Panc1 (cell line): ENCODE data around the gene KRTAP5-10. TPM values are rescaled to one million over a fixed set of nuclear protein-coding genes. Genes with fewer than 3 reads are reported as not detected.
"Not testable (repeated sequence)": the region's sequence is repeated elsewhere in the genome, so short reads cannot be mapped to it uniquely, and the experiment has no call there.

ENCODE experiments used
- ATAC-seq: fragments of 200-7000 bp; cut with Tn5 transposase; 2 replicates; pipeline ENCODE4 v1.9.1; 2020; ENCODE audit warnings: mild to moderate bottlenecking, moderate library complexity
- BruUV-seq: library from RNA; stranded (reverse); fragments of 400-500 nt; replicated peaks from 2 replicates; lab custom pipeline; 2021; lab: Mats Ljungman, UMichigan
- CTCF ChIA-PET: fragments of 300-600 bp; sonication (Branson Sonifier 250); formaldehyde crosslinking; loops from one replicate; lab custom pipeline; 2022; ENCODE audit warnings: antibody characterized with exemption; lab: Charles Lee
- POLR2A ChIA-PET: fragments of 300-600 bp; sonication (Branson Sonifier 250); formaldehyde crosslinking; loops from one replicate; lab custom pipeline; 2022; ENCODE audit warnings: antibody characterized with exemption; lab: Charles Lee
- DNase-seq: peaks from one replicate; pipeline ENCODE4 v3.0.0-alpha.2; 2010; ENCODE audit warnings: low read depth, low spot score
- H3K27ac ChIP-seq: 2 replicates; pipeline ENCODE4 v1.5.1; 2011; ENCODE audit warnings: mild to moderate bottlenecking, low read length, inconsistent platforms
- H3K27me3 ChIP-seq: fragments of 200-500 bp; sonication (Bioruptor generic); 2 replicates; pipeline ENCODE4 v1.6.0; 2014; ENCODE audit warnings: low read length, inconsistent platforms; ENCODE audit not compliant: control insufficient read depth, insufficient read depth
- H3K36me3 ChIP-seq: fragments of 200-500 bp; sonication (Bioruptor generic); 2 replicates; pipeline ENCODE4 v1.5.1; 2014; ENCODE audit warnings: inconsistent platforms, mild to moderate bottlenecking, low read length, moderate library complexity; ENCODE audit not compliant: control insufficient read depth, insufficient read depth
- H3K4me1 ChIP-seq: 2 replicates; pipeline ENCODE4 v1.5.1; 2011; ENCODE audit warnings: inconsistent platforms, mild to moderate bottlenecking, low read length, moderate library complexity; ENCODE audit not compliant: control insufficient read depth, insufficient read depth
- H3K4me3 ChIP-seq, 2 experiments: 2 replicates each; pipeline ENCODE4 v1.5.1; 2011 to 2012; ENCODE audit warnings: low read depth in 2 of 2, low read length in 2 of 2, mild to moderate bottlenecking in 2 of 2, inconsistent platforms in 1 of 2, moderate library complexity in 1 of 2
- H3K9me3 ChIP-seq: fragments of 200-500 bp; sonication (Bioruptor generic); 2 replicates; pipeline ENCODE4 v1.5.1; 2014; ENCODE audit warnings: low read depth, mild to moderate bottlenecking, inconsistent platforms, low read length, moderate library complexity; ENCODE audit not compliant: control insufficient read depth, insufficient read depth
- POLR2AphosphoS5 ChIP-seq: IDR thresholded peaks from 2 replicates; pipeline ENCODE4 v1.6.1; 2012; ENCODE audit warnings: mild to moderate bottlenecking, low read depth, low read length, moderate library complexity
- SIN3A ChIP-seq: IDR thresholded peaks from 2 replicates; pipeline ENCODE4 v1.6.1; 2012; ENCODE audit warnings: low read depth, mild to moderate bottlenecking, low read length, moderate library complexity, borderline replicate concordance; ENCODE audit not compliant: insufficient read depth
- TCF7L2 ChIP-seq: IDR thresholded peaks from 2 replicates; pipeline ENCODE4 v1.6.1; 2011; ENCODE audit warnings: mild to moderate bottlenecking, low read depth, low read length, inconsistent platforms
- in situ Hi-C: cut with HindIII; loops from 2 replicates; pipeline ENCODE4 v1.10.0; 2016; ENCODE audit warnings: low sequenced_read_pairs, low pct_unique_long_range_greater_than_20kb
- intact Hi-C: fragments of 100-400 bp; cut with micrococcal nuclease; formaldehyde crosslinking; loops from one replicate; pipeline ENCODE4 v1.10.0; 2022; ENCODE audit not compliant: unreplicated experiment
- total RNA-seq: library from RNA; stranded (reverse); gene quantifications from one replicate; pipeline ENCODE4 v1.2.1, GENCODE V29; 2021; ENCODE audit not compliant: unreplicated experiment
- TF ChIP-seq, protein P1 (sequence below), 2 experiments: IDR thresholded peaks; 2 replicates each; pipeline ENCODE4 v1.6.1; 2011 to 2012; ENCODE audit warnings: low read depth in 2 of 2, control low read depth in 1 of 2, low read length in 1 of 2, mild to moderate bottlenecking in 1 of 2, moderate library complexity in 1 of 2; ENCODE audit not compliant: insufficient read depth in 1 of 2
- TF ChIP-seq, protein P2 (sequence below): fragments of 450-650 bp; IDR thresholded peaks from 2 replicates; pipeline ENCODE4 v1.5.1; 2017; ENCODE audit warnings: mild to moderate bottlenecking

The KRTAP5-10 gene
- total RNA-seq, 1 experiment from 2014 or later = not detected

DNA sequence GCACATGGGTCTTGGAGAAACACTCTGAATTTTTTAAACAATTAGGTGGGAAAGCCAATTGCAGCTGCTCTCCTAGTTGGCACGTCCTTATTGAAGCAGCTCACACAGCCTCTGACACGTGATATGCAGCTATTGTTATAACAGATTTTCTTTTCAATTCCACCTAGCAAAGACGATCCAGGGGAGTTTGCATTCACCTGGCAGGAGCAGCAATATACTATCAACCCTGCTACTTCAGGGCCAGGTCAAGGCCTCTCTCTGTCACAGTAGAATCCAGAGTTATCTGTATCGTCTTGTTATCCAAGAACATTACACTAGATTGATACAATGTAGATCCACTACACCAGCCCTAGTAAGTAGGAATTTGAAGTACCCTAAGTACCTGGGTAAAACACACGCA, 9.1 kb downstream of the KRTAP5-10 start:
- POLR2A ChIA-PET = interaction anchor here (0.6 kb wide), 1 partner anchor 1959 kb away, joined by 4 read pairs; no protein-coding TSS in a partner anchor
- DNase-seq (no peak), ATAC-seq (no peak)
- Histone ChIP-seq H3K36me3 (no peaks in the 10 kb centered on the region), H3K27me3 (peaks cover 8% of the 10 kb centered on the region; the same call in 1 of the 2 replicates), H3K9me3 (no peaks in the 10 kb centered on the region), H3K4me1 (no peaks in the 10 kb centered on the region), H3K27ac (no peak overlapping the region), H3K4me3 (no peak overlapping the region)
- no TSS peak for BruUV-seq
- in situ Hi-C loops = no loop called here
- TF ChIP-seq, protein P1, sequence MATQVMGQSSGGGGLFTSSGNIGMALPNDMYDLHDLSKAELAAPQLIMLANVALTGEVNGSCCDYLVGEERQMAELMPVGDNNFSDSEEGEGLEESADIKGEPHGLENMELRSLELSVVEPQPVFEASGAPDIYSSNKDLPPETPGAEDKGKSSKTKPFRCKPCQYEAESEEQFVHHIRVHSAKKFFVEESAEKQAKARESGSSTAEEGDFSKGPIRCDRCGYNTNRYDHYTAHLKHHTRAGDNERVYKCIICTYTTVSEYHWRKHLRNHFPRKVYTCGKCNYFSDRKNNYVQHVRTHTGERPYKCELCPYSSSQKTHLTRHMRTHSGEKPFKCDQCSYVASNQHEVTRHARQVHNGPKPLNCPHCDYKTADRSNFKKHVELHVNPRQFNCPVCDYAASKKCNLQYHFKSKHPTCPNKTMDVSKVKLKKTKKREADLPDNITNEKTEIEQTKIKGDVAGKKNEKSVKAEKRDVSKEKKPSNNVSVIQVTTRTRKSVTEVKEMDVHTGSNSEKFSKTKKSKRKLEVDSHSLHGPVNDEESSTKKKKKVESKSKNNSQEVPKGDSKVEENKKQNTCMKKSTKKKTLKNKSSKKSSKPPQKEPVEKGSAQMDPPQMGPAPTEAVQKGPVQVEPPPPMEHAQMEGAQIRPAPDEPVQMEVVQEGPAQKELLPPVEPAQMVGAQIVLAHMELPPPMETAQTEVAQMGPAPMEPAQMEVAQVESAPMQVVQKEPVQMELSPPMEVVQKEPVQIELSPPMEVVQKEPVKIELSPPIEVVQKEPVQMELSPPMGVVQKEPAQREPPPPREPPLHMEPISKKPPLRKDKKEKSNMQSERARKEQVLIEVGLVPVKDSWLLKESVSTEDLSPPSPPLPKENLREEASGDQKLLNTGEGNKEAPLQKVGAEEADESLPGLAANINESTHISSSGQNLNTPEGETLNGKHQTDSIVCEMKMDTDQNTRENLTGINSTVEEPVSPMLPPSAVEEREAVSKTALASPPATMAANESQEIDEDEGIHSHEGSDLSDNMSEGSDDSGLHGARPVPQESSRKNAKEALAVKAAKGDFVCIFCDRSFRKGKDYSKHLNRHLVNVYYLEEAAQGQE (IDR thresholded peaks at IDR 0.05; ENCODE audit: insufficient read depth in 1 of 2, low read depth in 2 of 2, low read length in 1 of 2) = no peak
- TF ChIP-seq SIN3A = no peak
- CTCF ChIA-PET = interaction anchor here (0.7 kb wide), 1 partner anchor 10 kb away, joined by 3 read pairs; no protein-coding TSS in a partner anchor
- intact Hi-C loops = no loop called here

DNA sequence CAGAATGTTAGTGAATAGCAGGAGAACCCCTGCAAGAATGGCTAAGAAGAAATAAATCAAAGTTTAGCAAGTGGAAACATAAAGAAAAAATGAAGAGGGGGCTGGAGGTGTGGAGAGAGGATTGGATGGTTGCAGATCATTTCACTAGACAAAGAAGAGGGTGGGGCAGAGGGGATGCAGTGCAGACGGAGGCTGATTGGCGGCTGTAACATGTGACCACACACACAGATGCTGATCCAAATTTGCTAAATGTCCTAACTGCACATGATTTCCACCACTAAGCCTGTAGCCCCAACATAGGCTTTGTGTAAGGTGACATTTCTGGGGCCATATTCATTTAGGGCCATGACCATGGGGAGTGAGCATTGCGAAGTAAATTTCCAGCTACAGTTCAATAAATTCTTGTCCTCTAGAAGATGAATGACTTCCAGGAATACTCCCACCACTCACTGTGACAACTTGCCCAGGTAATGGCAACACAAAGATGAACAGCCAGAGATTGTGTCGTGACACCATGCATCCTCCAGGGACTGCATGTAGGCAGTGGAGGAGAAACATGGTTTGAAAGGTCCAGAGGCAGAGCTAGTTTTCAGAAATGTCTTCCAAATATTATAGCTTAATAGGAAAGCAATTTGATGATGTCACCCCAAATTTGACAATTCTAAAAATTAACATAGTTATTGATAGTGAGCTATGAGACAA, 10.5 kb downstream of the KRTAP5-10 start:
- CTCF ChIA-PET = no interaction called here
- no TSS peak for BruUV-seq
- DNase-seq (no peak), ATAC-seq (no peak)
- H3K4me1 ChIP-seq = peaks cover 5% of the 10 kb centered on the region
- TF ChIP-seq SIN3A (no peak), POLR2AphosphoS5 (no peak), TCF7L2 (no peak)
- TF ChIP-seq, protein P2, sequence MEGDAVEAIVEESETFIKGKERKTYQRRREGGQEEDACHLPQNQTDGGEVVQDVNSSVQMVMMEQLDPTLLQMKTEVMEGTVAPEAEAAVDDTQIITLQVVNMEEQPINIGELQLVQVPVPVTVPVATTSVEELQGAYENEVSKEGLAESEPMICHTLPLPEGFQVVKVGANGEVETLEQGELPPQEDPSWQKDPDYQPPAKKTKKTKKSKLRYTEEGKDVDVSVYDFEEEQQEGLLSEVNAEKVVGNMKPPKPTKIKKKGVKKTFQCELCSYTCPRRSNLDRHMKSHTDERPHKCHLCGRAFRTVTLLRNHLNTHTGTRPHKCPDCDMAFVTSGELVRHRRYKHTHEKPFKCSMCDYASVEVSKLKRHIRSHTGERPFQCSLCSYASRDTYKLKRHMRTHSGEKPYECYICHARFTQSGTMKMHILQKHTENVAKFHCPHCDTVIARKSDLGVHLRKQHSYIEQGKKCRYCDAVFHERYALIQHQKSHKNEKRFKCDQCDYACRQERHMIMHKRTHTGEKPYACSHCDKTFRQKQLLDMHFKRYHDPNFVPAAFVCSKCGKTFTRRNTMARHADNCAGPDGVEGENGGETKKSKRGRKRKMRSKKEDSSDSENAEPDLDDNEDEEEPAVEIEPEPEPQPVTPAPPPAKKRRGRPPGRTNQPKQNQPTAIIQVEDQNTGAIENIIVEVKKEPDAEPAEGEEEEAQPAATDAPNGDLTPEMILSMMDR = no peak
- TF ChIP-seq, protein P1 (IDR thresholded peaks at IDR 0.05; ENCODE audit: insufficient read depth in 1 of 2, low read depth in 2 of 2, low read length in 1 of 2) = no peak
- no peaks in the 10 kb centered on the region for H3K36me3 ChIP-seq
- no peak overlapping the region for H3K4me3 ChIP-seq
- no peaks in the 10 kb centered on the region for H3K9me3 ChIP-seq
- peaks cover 8% of the 10 kb centered on the region; the same call in 1 of the 2 replicates for H3K27me3 ChIP-seq
- no peak overlapping the region for H3K27ac ChIP-seq
- POLR2A ChIA-PET = no interaction called here
- in situ Hi-C loops (no loop called here), intact Hi-C loops (no loop called here)

DNA sequence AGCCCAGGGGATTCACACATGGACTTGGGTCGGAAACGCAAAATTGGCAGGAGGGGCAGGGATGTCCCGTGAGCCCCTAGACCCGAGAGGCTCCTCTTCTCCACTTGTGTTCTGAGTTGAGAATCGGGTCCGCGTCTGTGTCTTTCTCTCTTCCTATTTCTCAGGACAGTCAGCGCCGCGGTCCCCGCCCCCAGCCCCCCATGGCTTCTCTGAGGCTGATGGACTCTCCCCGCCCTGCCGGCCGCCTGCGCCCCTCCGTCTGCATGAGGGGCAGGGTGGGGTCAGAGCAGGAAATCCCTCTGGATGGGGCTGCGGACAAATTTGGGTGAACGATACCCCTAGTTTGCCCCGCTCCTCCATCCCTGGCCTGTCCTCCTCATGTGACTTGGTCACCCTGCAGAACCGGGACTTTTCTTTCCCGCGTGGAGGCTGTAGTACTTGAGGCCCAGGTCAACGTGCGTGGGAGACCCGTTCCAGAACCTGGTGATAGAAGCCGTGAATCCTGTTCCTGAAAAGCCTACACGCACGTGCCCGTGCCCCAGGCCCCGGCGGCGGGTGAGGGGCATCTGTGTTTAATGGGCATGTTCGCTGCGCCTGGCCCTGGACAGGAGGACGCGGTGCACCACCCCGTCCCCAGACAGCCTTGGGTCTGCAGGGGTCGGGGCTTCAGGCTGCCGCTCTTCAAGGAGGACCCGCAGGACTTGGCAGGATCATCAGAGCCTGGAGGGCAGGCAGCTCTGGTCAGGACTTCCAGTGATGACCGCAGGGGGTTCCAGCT, 11.5 kb downstream of the KRTAP5-10 start:
- ATAC-seq, H3K36me3 ChIP-seq, H3K4me3 ChIP-seq, in situ Hi-C loops, H3K27me3 ChIP-seq, H3K4me1 ChIP-seq, intact Hi-C loops, CTCF ChIA-PET, BruUV-seq, DNase-seq, H3K9me3 ChIP-seq, H3K27ac ChIP-seq: not testable (repeated sequence)
- POLR2A ChIA-PET = interaction anchor here (0.6 kb wide), 1 partner anchor 534 kb away, joined by 3 read pairs; no protein-coding TSS in a partner anchor
